Adipose tissue (tissue), 3 donors: ENCODE measurements around the gene SSNA1. TPM values are rescaled to one million over a fixed set of nuclear protein-coding genes. Genes with fewer than 3 reads are reported as not detected.

Experiments
- H3K27ac ChIP-seq: one replicate; pipeline ENCODE4 v1.5.1; 2013; ENCODE audit warnings: low read depth, low read length
- WGBS, 3 donors: extraction: QIAGEN DNeasy Blood & Tissue Kit; methylation state at CpG; one replicate each; pipeline ENCODE4 v1.1.7; 2013; 5-methylcytosine and 5-hydroxymethylcytosine counted together
- polyA plus RNA-seq, 3 donors: library from polyadenylated mRNA; stranded (reverse); fragments of 200-250 nt; gene quantifications; one replicate each; pipeline ENCODE4 v1.2.3, GENCODE V29; 2013
- donor health status: healthy with polysubstance abuse.
- donor health status: Bipolar disorder and iron deficiency.
- donor health status: healthy.

SSNA1 gene
- polyA plus RNA-seq, 3 donors = 70.9 to 103 (median 98.2) TPM

DNA sequence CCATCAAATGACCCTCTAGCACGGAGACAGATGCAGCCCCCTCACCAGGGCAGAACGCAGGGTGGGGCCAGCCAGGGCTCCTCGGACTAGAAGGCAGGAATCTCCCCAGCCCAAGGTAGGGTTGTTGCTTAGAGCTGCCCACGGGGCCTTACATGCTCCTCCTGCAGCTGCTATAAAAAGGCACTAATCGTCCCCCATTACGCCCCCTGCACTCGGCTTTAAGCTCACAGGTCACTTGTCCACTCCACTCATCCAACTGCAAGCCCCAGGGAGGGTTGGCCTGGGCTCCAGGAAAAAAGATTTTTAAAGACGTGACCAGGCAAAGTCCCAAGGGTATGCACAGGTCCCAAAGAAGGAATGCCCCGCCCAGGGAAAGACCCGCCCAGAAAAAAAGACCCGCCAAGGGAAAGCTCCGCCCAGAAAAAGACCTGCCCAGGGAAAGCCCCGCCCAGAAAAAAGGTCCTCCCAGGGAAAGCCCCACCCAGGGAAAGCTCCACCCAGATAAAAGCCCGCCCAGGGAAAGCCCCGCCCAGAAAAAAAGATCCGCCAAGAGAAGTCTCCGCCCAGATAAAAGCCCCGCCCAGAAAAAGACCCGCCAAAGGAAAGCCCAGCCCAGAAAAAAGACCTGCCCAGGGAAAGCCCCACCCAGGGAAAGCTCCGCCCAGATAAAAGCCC is 38.4 kb upstream of the SSNA1 start:
- H3K27ac ChIP-seq = no peak overlapping the region

DNA sequence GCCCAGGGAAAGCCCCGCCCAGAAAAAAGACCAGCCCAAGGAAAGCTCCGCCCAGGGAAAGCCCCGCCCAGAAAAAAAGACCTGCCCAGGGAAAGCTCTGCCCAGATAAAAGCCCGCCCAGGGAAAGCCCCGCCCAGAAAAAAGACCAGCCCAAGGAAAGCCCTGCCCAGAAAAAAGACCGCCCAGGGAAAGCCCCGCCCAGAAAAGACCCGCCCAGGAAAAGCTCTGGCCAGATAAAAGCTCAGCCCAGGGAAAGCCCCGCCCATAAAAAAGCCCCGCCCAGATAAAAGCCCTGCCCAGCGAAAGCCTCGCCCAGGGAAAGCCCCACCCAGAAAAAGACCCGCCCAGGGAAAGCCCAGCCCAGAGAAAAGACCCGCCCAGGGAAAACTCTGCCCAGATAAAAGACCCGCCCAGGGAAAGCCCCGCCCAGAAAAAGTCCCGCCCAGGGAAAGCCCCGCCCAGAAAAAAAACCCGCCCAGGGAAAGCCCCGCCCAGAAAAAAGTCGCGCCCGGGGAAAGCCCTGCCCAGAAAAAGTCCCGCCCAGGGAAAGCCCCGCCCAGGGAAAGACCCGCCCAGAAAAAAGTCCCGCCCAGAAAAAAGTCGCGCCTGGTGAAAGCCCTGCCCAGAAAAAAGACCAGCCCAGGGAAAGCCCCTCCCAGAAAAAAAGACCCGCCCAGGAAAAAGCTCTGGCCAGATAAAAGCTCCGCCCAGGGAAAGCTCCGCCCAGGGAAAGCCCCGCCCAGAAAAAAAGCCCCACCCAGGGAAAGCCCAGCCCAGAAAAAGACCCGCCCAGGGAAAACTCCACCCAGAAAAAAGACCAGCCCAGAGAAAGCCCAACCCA is 37.6 kb upstream of the SSNA1 start:
- WGBS, 3 donors = 25 to 33% (median 27%) methylated on average over 34 of the region's 34 CpGs
- no peak overlapping the region for H3K27ac ChIP-seq

More for the DNA sequence above, 38.4 kb upstream of the SSNA1 start:
- WGBS, 3 donors = 42 to 65% (median 59%) methylated on average over 16 to 20 of the region's 20 CpGs

DNA sequence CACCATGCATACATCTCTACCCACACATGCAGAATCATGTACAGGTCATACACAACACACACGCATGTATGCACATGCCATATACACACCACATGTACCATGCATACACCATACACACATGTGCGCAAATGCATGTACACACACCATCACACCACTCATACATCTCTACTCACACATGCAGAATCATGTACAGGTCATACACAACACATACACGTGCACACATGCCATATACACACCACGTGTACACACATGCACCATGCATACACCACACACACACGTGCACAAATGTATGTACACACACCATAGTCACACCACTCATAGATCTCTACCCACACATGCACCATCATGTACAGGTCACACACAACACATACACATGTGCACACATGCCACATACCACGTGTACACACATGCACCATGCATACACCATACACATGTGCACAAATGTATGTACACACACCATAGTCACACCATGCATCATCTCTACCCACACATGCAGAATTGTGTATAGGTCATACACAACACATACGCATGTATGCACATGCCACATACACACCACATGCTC is 35.6 kb upstream of the SSNA1 start:
- 91 to 93% (median 92%) methylated on average over 7 of the region's 7 CpGs for WGBS, 3 donors
- no peak overlapping the region for H3K27ac ChIP-seq

DNA sequence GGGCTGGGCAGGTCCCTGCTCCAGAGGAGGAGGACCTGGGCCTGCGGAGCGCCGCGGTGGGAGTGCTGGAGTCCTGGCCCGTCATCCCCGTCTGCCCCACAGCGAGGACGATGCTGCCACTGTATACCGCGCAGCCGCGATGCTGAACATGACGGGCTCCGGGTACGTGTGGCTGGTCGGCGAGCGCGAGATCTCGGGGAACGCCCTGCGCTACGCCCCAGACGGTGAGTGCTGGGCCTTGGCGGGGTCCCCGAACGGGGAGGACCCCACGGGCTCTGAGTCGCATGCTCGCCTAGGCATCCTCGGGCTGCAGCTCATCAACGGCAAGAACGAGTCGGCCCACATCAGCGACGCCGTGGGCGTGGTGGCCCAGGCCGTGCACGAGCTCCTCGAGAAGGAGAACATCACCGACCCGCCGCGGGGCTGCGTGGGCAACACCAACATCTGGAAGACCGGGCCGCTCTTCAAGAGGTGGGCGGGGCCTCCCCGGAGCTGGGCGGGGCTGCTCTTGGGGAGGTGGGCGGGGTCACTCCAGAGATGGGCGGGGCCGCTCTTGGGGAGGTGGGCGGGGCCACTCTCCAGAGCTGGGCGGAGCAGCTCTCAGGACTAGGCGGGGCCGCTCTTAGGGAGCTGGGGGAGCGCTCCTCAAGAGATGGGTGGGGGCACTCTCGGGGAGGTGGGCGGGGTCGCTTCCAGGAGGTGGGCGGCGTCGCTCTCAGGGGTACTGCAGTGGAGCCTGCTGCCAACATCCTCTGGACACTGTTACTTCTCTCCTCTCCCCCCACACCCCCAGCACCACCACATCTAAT is 31.7 kb upstream of the SSNA1 start:
- 3 to 4% (median 4%) methylated on average over 55 to 65 of the region's 65 CpGs for WGBS, 3 donors
- H3K27ac ChIP-seq = no peak overlapping the region

DNA sequence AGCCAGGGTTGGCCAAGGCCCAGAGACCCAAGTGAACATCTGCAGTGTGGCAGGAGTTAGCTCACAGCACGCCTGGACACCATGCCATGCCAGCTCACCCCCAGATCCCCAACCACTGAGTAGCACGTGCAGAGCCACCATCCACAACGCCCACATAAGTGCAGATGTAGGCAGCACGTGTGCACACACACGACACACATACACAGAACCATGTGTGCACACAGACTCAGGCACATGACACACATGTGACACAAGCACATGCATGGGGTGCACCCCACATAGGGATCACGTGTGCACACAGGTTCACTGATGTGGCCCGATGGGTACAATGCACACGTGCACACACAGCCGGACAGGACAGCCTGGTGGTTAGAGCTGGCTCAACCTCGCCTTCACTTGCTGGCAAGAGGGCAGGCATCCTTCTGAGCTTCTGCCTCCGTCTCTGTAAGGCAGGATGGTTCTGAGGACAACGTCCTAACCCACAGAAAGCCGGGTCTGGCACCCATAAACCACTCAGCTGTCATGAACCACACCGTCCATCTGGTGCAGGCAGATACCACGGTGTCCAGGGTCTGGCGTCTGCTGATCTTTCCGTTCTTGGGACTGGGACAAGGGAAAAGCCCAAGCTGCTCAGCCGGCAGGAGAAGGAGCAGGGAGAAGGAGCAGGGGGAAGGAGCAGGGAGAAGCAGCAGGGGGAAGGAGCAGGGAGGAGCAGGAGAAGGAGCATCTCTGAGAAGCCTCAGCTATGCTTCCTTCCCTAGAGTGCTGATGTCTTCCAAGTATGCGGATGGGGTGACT is 30.7 kb upstream of the SSNA1 start:
- H3K27ac ChIP-seq = no peak overlapping the region
- 50 to 63% (median 63%) methylated on average over 19 of the region's 19 CpGs for WGBS, 3 donors

DNA sequence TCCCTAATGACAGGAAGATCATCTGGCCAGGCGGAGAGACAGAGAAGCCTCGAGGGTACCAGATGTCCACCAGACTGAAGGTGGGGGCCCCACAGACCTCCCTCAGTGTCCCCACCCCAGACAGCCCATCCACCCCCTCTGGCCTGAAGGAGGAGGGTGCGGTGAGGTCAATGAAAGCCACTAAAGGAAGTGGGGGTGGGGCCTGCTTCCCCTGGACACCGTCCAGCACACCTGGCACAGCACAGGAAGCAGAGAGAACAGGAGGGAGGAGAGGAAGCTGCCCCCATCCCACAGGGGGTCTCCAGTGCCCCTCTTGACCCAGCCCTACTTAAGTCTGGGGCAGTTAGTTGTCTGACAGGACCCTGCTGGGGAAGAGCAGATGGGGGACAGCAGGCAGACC is 29.9 kb upstream of the SSNA1 start:
- 21 to 35% (median 23%) methylated on average over 4 of the region's 4 CpGs for WGBS, 3 donors
- no peak overlapping the region for H3K27ac ChIP-seq

DNA sequence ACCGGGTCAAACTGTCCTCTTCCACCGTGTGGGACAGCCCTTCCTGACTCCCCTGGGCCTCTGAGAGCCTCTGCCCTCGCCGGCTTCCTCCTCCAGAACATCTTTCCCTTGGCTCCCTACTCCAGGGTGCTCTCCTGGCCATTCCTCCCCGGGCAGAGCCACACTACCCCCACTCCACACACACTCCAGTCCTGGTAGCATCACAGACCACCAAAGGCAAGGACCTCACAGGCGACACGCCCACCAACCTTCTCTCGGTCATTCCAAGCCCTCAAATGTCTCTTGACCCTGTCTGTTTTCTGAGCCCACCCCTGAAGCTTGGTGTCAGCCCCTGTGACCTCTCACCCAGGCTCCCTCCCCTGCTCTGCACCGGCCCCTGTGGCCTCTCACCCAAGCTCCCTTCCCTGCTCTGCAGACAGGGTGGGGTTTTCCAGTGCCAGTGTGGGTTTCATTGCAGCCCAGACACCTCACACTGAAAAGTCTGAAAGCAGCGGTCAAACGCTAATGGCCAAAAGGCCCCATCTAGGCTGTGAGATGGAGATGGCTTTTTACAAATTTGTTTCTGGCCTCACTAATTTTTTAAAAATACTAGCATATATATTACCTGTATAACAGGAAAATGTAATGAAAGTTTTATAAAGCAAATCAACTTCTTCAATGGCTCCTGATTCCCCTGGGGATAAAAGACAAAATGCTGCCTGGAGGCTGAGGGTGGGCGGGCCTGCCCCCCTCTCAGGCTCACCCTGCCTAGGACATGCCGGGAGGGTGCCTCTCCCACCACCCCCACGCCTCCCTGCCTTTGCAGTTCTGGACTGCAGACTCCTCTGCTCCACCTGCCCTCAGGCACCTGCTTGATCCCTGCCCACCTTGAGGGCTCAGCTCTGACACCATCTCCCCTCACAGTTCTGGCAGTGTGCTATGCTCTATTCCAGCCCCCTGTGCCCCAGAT is 29.1 kb upstream of the SSNA1 start:
- WGBS, 3 donors = 36 to 40% (median 38%) methylated on average over 13 to 14 of the region's 14 CpGs
- no peak overlapping the region for H3K27ac ChIP-seq

DNA sequence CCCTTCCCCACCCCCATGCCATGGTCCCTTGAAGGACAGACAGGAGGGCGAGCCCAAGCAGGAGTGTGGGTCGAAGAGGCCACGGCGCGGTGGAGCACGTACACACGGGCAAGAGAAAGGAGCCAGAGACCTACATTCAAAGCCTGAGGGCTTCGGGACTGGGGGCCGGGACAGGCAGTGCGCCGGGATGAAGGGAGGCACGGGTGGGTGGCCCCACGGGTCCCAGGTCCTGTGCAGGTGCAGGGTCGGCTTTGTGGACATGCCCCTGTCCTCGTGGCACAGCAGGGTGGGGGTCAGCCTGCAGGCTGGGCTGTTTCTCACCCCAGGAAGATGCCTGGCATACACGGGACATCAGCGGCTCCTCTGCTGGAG is 28.4 kb upstream of the SSNA1 start:
- no peak overlapping the region for H3K27ac ChIP-seq
- WGBS, 3 donors = 64 to 66% (median 65%) methylated on average over 17 of the region's 17 CpGs

DNA sequence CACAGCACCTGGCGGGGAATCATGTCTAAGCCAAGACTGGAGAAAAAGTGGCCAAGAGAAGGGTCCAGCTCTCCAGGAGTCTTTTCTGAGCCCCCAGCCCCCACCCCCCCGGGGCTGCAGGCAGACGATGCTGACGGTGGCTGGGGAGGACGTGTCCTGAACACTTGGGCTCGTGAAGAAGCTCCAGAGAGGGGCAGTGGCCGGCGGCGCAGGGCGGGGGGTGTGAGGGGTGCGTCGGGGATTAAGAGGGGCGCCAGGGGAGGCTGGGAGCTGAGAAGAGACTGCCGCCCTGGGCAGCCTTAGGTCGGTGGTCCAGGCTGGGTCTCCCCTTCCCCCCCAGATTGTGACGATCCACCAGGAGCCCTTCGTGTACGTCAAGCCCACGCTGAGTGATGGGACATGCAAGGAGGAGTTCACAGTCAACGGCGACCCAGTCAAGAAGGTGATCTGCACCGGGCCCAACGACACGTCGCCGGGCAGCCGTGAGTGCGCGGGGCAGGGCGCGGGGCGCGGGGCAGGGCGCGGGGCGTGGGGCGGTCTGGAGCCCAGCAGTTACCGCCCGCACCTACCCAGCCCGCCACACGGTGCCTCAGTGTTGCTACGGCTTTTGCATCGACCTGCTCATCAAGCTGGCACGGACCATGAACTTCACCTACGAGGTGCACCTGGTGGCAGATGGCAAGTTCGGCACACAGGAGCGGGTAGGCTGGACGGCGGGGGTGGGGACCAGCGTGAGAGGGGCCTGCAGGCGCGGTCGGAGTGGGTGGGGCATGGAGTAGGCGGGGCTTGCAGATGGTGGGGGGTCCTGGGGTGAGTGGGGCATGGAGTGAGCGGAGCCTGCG is 27.5 kb upstream of the SSNA1 start:
- H3K27ac ChIP-seq = no peak overlapping the region
- 28 to 37% (median 34%) methylated on average over 52 to 55 of the region's 56 CpGs for WGBS, 3 donors

DNA sequence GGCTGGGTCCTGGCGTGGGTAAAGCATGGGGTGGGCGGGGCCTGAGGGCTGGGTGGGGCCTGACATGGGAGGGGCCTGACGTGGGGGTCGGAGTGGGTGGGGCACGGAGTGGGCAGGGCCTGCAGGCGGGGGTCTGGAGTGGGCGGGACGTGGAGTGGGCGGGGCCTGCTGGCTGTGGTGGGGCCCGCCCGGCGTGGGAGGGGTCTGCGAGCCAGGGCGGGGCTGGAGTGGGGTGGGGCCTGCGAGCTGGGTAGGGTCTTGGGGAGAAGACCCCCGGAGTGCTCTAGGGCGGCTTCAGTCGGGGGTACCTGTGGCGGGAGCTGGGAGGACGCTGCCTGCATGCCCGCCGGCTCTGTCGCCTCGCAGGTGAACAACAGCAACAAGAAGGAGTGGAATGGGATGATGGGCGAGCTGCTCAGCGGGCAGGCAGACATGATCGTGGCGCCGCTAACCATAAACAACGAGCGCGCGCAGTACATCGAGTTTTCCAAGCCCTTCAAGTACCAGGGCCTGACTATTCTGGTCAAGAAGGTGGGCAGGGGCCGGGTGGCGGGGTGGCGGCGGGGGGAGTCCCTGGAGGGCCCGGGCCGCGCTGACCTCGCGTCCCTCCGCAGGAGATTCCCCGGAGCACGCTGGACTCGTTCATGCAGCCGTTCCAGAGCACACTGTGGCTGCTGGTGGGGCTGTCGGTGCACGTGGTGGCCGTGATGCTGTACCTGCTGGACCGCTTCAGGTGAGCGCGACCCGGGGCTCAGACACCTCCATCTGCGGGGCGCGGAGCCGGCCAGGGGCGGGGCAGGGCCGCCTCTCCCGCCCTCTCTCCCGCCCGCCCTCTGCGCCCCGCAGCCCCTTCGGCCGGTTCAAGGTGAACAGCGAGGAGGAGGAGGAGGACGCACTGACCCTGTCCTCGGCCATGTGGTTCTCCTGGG is 26.7 kb upstream of the SSNA1 start:
- H3K27ac ChIP-seq = no peak overlapping the region
- 6 to 9% (median 7%) methylated on average over 50 to 68 of the region's 71 CpGs for WGBS, 3 donors

DNA sequence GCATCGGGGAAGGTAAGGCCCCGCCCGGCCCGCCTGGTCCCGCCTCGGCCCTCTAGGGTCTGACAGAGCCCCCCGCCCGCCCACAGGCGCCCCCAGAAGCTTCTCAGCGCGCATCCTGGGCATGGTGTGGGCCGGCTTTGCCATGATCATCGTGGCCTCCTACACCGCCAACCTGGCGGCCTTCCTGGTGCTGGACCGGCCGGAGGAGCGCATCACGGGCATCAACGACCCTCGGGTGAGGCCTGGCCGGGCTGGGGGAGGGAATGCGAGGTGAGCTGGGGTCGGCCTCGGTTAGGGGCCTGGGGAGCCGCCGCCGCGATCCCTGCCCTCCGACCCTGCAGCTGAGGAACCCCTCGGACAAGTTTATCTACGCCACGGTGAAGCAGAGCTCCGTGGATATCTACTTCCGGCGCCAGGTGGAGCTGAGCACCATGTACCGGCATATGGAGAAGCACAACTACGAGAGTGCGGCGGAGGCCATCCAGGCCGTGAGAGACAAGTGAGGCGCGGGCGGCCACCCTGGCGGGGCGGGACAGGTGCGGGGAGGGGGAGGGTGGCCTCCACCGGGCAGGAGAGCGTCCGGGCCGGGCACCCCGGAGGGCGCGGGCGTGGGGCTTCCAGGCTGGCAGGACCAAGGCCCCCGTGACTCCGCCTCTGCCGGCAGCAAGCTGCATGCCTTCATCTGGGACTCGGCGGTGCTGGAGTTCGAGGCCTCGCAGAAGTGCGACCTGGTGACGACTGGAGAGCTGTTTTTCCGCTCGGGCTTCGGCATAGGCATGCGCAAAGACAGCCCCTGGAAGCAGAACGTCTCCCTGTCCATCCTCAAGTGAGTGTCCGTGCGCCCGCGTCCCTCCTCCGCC is 25.7 kb upstream of the SSNA1 start:
- 2 to 8% (median 7%) methylated on average over 73 to 74 of the region's 74 CpGs for WGBS, 3 donors
- H3K27ac ChIP-seq = no peak overlapping the region

DNA sequence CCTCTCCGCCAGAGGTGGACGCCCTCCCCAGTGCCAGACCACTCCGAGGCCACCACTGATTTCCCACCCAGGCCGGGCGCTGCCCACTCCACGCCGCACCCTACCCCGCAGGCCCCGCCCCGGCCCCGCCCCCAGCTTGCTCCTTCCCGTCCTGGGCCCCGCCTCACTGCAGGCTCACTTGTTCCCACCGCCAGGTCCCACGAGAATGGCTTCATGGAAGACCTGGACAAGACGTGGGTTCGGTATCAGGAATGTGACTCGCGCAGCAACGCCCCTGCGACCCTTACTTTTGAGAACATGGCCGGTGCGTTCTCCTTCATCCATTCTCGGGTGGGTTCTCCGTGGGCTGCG is 25.1 kb upstream of the SSNA1 start:
- 28 to 30% (median 29%) methylated on average over 25 to 26 of the region's 26 CpGs for WGBS, 3 donors
- no peak overlapping the region for H3K27ac ChIP-seq

DNA sequence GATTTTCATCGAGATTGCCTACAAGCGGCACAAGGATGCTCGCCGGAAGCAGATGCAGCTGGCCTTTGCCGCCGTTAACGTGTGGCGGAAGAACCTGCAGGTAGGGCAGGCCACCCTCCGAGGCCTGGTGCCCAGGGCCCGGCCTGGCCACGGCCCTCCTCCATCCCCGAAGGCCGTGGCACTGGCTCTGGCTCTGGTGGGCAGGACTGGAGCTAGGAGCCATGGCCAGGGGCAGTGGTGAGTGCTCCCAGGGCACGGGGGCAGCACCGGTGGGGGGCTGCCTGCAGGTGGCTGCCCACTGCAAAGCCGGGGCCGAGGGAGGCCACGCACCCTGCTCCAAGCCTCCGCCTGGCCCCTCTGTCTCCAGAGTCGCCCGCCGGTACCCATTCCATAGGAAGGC is 24.7 kb upstream of the SSNA1 start:
- 80 to 83% (median 81%) methylated on average over 17 to 22 of the region's 22 CpGs for WGBS, 3 donors
- no peak overlapping the region for H3K27ac ChIP-seq
